Transverse colon (tissue), 3 donors: ENCODE measurements around the gene FANCI.

Source experiments
- EP300 ChIP-seq: sonication (generic); formaldehyde crosslinking; IDR thresholded peaks from one replicate; pipeline ENCODE4 v1.6.1; 2017; ENCODE audit warnings: antibody characterized with exemption, low read depth
- POLR2A ChIP-seq: fragments of 450-650 bp; IDR thresholded peaks from one replicate; pipeline ENCODE4 v1.6.1; 2016; ENCODE audit warnings: antibody characterized with exemption, mild to moderate bottlenecking, moderate library complexity
- TF ChIP-seq, protein P1 (sequence below), 5 experiments: fragments of 200-600 bp in 3 of 5; fragments of 450-650 bp in 2 of 5; sonication (generic) in 3 of 5; IDR thresholded peaks; 1 replicate in 2 of 5; 2 replicates in 3 of 5; pipeline ENCODE4 v1.5.1; 2016 to 2017; ENCODE audit warnings: antibody characterized with exemption in 5 of 5, inconsistent platforms in 3 of 5, mild to moderate bottlenecking in 2 of 5, moderate library complexity in 1 of 5

DNA sequence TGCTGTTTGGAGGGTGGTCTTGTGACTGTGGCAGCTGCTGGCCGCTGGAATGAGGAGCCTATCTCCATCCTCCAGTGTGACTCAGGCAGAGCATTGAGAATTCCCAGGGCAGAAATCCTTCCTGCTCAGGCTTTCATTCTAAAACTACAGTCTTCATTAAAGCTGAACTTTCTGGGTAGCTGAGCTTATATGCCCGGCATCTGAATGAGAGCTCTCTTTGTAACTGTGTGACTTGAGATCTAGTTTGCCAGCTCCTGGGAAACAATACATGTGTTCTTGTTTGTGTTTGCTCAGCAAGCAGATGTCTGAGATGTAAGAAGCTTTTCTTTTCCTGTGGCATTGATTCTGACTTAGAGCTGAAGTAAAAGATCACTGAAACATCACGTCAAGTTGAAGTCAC, 44.8 kb upstream of the FANCI start:
- TF ChIP-seq, protein P1, sequence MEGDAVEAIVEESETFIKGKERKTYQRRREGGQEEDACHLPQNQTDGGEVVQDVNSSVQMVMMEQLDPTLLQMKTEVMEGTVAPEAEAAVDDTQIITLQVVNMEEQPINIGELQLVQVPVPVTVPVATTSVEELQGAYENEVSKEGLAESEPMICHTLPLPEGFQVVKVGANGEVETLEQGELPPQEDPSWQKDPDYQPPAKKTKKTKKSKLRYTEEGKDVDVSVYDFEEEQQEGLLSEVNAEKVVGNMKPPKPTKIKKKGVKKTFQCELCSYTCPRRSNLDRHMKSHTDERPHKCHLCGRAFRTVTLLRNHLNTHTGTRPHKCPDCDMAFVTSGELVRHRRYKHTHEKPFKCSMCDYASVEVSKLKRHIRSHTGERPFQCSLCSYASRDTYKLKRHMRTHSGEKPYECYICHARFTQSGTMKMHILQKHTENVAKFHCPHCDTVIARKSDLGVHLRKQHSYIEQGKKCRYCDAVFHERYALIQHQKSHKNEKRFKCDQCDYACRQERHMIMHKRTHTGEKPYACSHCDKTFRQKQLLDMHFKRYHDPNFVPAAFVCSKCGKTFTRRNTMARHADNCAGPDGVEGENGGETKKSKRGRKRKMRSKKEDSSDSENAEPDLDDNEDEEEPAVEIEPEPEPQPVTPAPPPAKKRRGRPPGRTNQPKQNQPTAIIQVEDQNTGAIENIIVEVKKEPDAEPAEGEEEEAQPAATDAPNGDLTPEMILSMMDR (IDR thresholded peaks at IDR 0.05) = no peak
- no peak for TF ChIP-seq POLR2A
- TF ChIP-seq EP300 = no peak
